Hypothalamus (tissue), 51 donors: ENCODE data around the gene ZCCHC9.
"Not testable (repeated sequence)": the region's sequence is repeated elsewhere in the genome, so short reads cannot be mapped to it uniquely, and the experiment has no call there.

Source experiments
- DNase-seq, 51 donors: peaks; one replicate each; lab custom pipeline; 2025; lab: John Stamatoyannopoulos, UW

Gene ZCCHC9

GRCh38 chr5:81301271-81302015 lies at the start of gene ZCCHC9:
ZCCHC9 (plus strand) TSS chr5:81301587; CDS start chr5:81304758, 3,171 bp downstream.
- DNase-seq = peak; percentile 9 to 94 (median 85)

GRCh38 chr5:81251922-81252321 lies 49.5 kb upstream of the ZCCHC9 start:
- no peak for DNase-seq

GRCh38 chr5:81252904-81253303 lies 48.5 kb upstream of the ZCCHC9 start:
- no peak for DNase-seq

- DNase-seq = no peak
Measured at GRCh38 chr5:81253875-81254274, 47.5 kb upstream of the ZCCHC9 start.

GRCh38 chr5:81254886-81255559 lies 46.4 kb upstream of the ZCCHC9 start:
- no peak for DNase-seq

- DNase-seq = no peak
Measured at GRCh38 chr5:81256766-81257165, 44.6 kb upstream of the ZCCHC9 start.

GRCh38 chr5:81262796-81263195 lies 38.6 kb upstream of the ZCCHC9 start:
- not testable (repeated sequence) for DNase-seq

GRCh38 chr5:81265101-81265500 lies 36.3 kb upstream of the ZCCHC9 start:
- DNase-seq = no peak

GRCh38 chr5:81268521-81269196 lies 32.7 kb upstream of the ZCCHC9 start:
- no peak for DNase-seq

- no peak for DNase-seq
Measured at GRCh38 chr5:81269751-81270393, 31.5 kb upstream of the ZCCHC9 start.

GRCh38 chr5:81270394-81271027 lies 30.9 kb upstream of the ZCCHC9 start:
- DNase-seq = not testable (repeated sequence)

GRCh38 chr5:81283976-81284375 lies 17.4 kb upstream of the ZCCHC9 start:
- DNase-seq = no peak

- no peak for DNase-seq
Measured at GRCh38 chr5:81286059-81286617, 15.2 kb upstream of the ZCCHC9 start.

GRCh38 chr5:81288021-81288433 lies 13.4 kb upstream of the ZCCHC9 start:
- no peak for DNase-seq

- DNase-seq = no peak
Measured at GRCh38 chr5:81290146-81290545, 11.2 kb upstream of the ZCCHC9 start.

GRCh38 chr5:81292130-81292529 lies 9.3 kb upstream of the ZCCHC9 start:
- no peak for DNase-seq

GRCh38 chr5:81294021-81294420 lies 7.4 kb upstream of the ZCCHC9 start:
- DNase-seq = not testable (repeated sequence)

GRCh38 chr5:81297531-81297930 lies 3.9 kb upstream of the ZCCHC9 start:
- no peak for DNase-seq

- no peak for DNase-seq
Measured at GRCh38 chr5:81300921-81301270, 491 bp upstream of the ZCCHC9 start.

GRCh38 chr5:81302596-81302995 lies 1.2 kb downstream of the ZCCHC9 start:
- no peak for DNase-seq
